Gastroesophageal sphincter (tissue), 3 donors: ENCODE measurements around the gene CAMK1G.

Experiments used
- CTCF ChIP-seq, 4 experiments: fragments of 200-600 bp in 2 of 4; fragments of 450-650 bp in 2 of 4; sonication (generic) in 1 of 4; IDR thresholded peaks; one replicate each; pipeline ENCODE4 v1.5.1; 2017 to 2019; ENCODE audit warnings: antibody characterized with exemption in 4 of 4, mild to moderate bottlenecking in 2 of 4, moderate library complexity in 2 of 4
- POLR2A ChIP-seq, 2 donors: fragments of 450-650 bp; IDR thresholded peaks; one replicate each; pipeline ENCODE4 v1.6.1; 2017; ENCODE audit warnings: antibody characterized with exemption in 2 of 2, mild to moderate bottlenecking in 2 of 2, moderate library complexity in 1 of 2
- POLR2AphosphoS5 ChIP-seq: sonication (generic); formaldehyde crosslinking; IDR thresholded peaks from one replicate; pipeline ENCODE4 v1.6.1; 2017; ENCODE audit warnings: antibody characterized with exemption

- TF ChIP-seq CTCF (IDR thresholded peaks at IDR 0.05): no peak
- TF ChIP-seq POLR2A (IDR thresholded peaks at IDR 0.05): no peak
- TF ChIP-seq POLR2AphosphoS5: no peak
These were observed 22.0 kb upstream of the CAMK1G start for GRCh38 chr1:209561532-209561931.
